M059J (cell line): ENCODE data around the gene UBE2I. TPM values are rescaled to one million over a fixed set of nuclear protein-coding genes. Genes with fewer than 3 reads are reported as not detected.
"Not testable (repeated sequence)": the region's sequence is repeated elsewhere in the genome, so short reads cannot be mapped to it uniquely, and the experiment has no call there.

Source experiments
- DNase-seq: peaks from one replicate; pipeline ENCODE4 v3.0.0-alpha.2; 2012; ENCODE audit warnings: low read depth
- total RNA-seq: library from RNA; depleted of rRNA; stranded (reverse); fragments of >200 nt; shearing (Covaris generic); gene quantifications from 2 replicates; pipeline ENCODE4 v1.2.3, GENCODE V29; 2014

The UBE2I gene
- total RNA-seq, 1 experiment from 2014 or later, result 85.7 TPM

- no peak for DNase-seq
Observed at GRCh38 chr16:1277617-1278282, 31.7 kb upstream of the UBE2I start.

- DNase-seq, result no peak
Observed at GRCh38 chr16:1278477-1278876, 31.0 kb upstream of the UBE2I start.

- DNase-seq, result no peak
Observed at GRCh38 chr16:1279081-1279944, 30.1 kb upstream of the UBE2I start.

- no peak for DNase-seq
Observed at GRCh38 chr16:1279945-1280589, 29.4 kb upstream of the UBE2I start.

GRCh38 chr16:1280783-1281182 lies 28.7 kb upstream of the UBE2I start:
- no peak for DNase-seq

- no peak for DNase-seq
Observed at GRCh38 chr16:1281517-1281916, 27.9 kb upstream of the UBE2I start.

- no peak for DNase-seq
Observed at GRCh38 chr16:1282324-1282973, 27.0 kb upstream of the UBE2I start.

- DNase-seq, result no peak
Observed at GRCh38 chr16:1283296-1283695, 26.1 kb upstream of the UBE2I start.

- DNase-seq, result no peak
Observed at GRCh38 chr16:1283996-1284616, 25.3 kb upstream of the UBE2I start.

GRCh38 chr16:1285669-1286512 lies 23.5 kb upstream of the UBE2I start:
- DNase-seq, result no peak

- no peak for DNase-seq
Observed at GRCh38 chr16:1286513-1287094, 22.8 kb upstream of the UBE2I start.

- DNase-seq, result no peak
Observed at GRCh38 chr16:1287982-1288670, 21.3 kb upstream of the UBE2I start.

GRCh38 chr16:1288813-1289476 lies 20.5 kb upstream of the UBE2I start:
- DNase-seq, result no peak

GRCh38 chr16:1289477-1289866 lies 20.0 kb upstream of the UBE2I start:
- no peak for DNase-seq

GRCh38 chr16:1290063-1290501 lies 19.4 kb upstream of the UBE2I start:
- no peak for DNase-seq

GRCh38 chr16:1290860-1291575 lies 18.4 kb upstream of the UBE2I start:
- DNase-seq, result no peak

- no peak for DNase-seq
Observed at GRCh38 chr16:1291576-1291974, 17.9 kb upstream of the UBE2I start.

- DNase-seq, result not testable (repeated sequence)
Observed at GRCh38 chr16:1292208-1292607, 17.2 kb upstream of the UBE2I start.

- peak; percentile 32 for DNase-seq
Observed at GRCh38 chr16:1292808-1293207, 16.6 kb upstream of the UBE2I start.
